ENCODE results near the gene CPLX3. TPM values are rescaled to one million over a fixed set of nuclear protein-coding genes. Genes with fewer than 3 reads are reported as not detected.

The CPLX3 gene
- total RNA-seq, 1 donor from 2014 or later: 1.2 TPM

DNA sequence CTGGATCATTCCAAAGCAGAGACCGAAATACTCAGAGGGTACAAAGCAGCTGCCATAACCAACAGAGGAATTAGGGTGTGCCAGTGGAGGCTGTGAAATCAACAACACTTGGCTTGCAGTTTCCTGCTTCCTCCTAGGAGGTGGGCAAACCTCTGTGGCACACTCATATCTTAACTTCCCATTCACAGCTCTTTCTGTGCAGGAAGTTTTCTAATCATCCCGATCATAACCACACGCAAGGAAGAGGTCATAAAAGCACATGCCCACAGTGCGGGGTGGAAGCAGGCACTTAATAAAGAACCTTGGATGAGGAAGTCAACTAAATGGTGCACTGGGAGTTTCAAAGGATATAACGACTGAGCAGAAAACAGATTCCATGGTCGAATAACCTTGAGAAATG is 41.6 kb downstream of the CPLX3 start:
- intact Hi-C loops (cut with micrococcal nuclease): no loop called here
- Histone ChIP-seq H3K4me3 (no peak overlapping the region), H3K4me1 (peaks cover 91% of the 10 kb centered on the region), H3K27ac (replicated peaks) (peak overlapping the region; percentile 97), H3K36me3 (no peaks in the 10 kb centered on the region), H3K27me3 (ENCODE audit: low read depth) (no peaks in the 10 kb centered on the region), H3K9me3 (replicated peaks) (no peaks in the 10 kb centered on the region)
- no peak for DNase-seq
- no peak for TF ChIP-seq CTCF (IDR thresholded peaks at IDR 0.05; ENCODE audit: borderline replicate concordance)

DNA sequence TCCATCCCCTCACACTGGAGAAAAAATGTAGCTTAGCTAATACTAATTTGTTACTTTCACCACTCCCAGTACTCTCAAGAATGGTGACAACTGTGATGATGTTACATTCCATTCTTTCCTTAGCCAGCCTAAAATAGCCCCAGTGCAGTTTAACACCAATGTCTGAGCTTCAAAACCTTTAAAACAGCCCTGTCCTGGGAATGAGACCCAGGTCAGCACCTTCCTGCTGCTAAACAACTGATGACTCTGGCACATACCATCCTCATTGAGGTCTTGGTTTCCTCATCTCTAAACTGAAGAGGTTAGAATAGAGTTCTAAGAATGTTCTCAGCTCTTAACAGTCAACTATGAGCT is 42.9 kb downstream of the CPLX3 start:
- Histone ChIP-seq H3K36me3 (no peaks in the 10 kb centered on the region), H3K27ac (replicated peaks) (peak overlapping the region; percentile 97), H3K4me1 (peaks cover 84% of the 10 kb centered on the region), H3K9me3 (replicated peaks) (no peaks in the 10 kb centered on the region), H3K4me3 (peak overlapping the region; percentile 46), H3K27me3 (ENCODE audit: low read depth) (no peaks in the 10 kb centered on the region)
- intact Hi-C loops (cut with micrococcal nuclease): no loop called here
- TF ChIP-seq CTCF (IDR thresholded peaks at IDR 0.05; ENCODE audit: borderline replicate concordance): no peak
- DNase-seq: no peak

DNA sequence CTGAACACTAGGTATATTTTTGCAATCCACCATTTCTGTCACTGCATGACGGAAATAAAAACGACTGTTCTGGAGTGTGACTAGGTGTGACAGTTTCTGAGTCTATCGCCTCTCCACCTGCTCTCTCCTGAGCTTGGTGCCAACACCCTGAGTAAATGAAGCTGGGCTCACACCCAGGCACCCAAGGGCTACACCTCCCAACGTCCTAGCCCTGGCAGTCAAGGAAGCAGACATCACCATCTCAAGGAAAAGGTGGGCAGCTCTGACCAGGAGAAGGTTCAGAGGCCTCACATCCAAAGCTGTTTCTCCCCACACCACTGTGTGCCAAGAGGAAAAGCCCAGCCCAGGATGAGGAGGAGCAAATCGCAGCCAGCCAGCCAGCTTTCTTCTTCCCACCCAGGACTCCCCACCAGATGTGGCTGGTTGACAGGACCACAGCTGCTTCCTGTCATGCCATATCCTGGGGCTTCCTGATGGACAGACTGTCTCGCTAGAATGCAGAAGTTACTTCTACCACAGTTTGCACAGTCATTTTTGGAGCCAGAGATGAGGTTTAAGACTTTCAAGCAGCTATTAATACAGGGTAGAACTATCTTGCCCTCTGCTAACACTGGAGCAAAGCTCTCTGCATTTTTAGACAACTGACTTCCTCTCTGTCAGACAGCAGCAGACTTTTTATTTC is 43.4 kb downstream of the CPLX3 start:
- intact Hi-C loops (cut with micrococcal nuclease): no loop called here
- H3K27me3 ChIP-seq (ENCODE audit: low read depth): no peaks in the 10 kb centered on the region
- peaks cover 79% of the 10 kb centered on the region for H3K4me1 ChIP-seq
- no peaks in the 10 kb centered on the region for H3K9me3 ChIP-seq (replicated peaks)
- peak overlapping the region; percentile 97 for H3K27ac ChIP-seq (replicated peaks)
- no peak for TF ChIP-seq CTCF (IDR thresholded peaks at IDR 0.05; ENCODE audit: borderline replicate concordance)
- H3K4me3 ChIP-seq: peak overlapping the region; percentile 46
- peak; percentile 80 for DNase-seq
- H3K36me3 ChIP-seq: no peaks in the 10 kb centered on the region

GRCh38 chr15:74870436-74871215 is 44.2 kb downstream of the CPLX3 start:
- intact Hi-C loops (cut with micrococcal nuclease): no loop called here
- TF ChIP-seq CTCF (IDR thresholded peaks at IDR 0.05; ENCODE audit: borderline replicate concordance): no peak
- H3K27me3 ChIP-seq (ENCODE audit: low read depth): no peaks in the 10 kb centered on the region
- H3K36me3 ChIP-seq: no peaks in the 10 kb centered on the region
- DNase-seq: no peak
- H3K9me3 ChIP-seq (replicated peaks): no peaks in the 10 kb centered on the region
- peak overlapping the region; percentile 46 for H3K4me3 ChIP-seq
- H3K27ac ChIP-seq (replicated peaks): peak overlapping the region; percentile 97
- peaks cover 76% of the 10 kb centered on the region for H3K4me1 ChIP-seq

DNA sequence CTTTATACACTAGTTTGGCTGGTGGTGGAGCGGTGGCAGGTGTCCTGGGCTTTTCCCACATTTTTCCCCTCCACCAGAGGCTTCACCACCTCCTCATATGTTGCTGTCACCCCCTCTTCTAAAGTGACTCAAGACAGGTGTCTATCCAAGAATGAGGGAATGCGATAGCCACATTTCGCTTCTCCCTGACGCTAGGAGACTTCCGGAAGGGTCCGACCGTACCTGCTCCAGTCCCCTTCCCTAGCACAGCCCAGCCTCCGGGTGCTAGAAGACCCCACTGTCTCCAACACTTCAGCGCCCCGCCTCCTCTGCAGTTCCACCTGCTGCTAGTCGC is 46.2 kb downstream of the CPLX3 start:
- H3K9me3 ChIP-seq (replicated peaks): no peaks in the 10 kb centered on the region
- H3K27me3 ChIP-seq (ENCODE audit: low read depth): no peaks in the 10 kb centered on the region
- DNase-seq: no peak
- no peak for TF ChIP-seq CTCF (IDR thresholded peaks at IDR 0.05; ENCODE audit: borderline replicate concordance)
- H3K27ac ChIP-seq (replicated peaks): peak overlapping the region; percentile 97
- H3K4me1 ChIP-seq: peaks cover 55% of the 10 kb centered on the region
- H3K4me3 ChIP-seq: peak overlapping the region; percentile 89
- H3K36me3 ChIP-seq: no peaks in the 10 kb centered on the region
- intact Hi-C loops (cut with micrococcal nuclease): no loop called here

Data from left ventricle myocardium inferior (tissue), 1 donor.